Esophagus muscularis mucosa (tissue), 3 donors: Measurements from ENCODE around the gene DENND1B.

ENCODE experiments used
- CTCF ChIP-seq, 3 experiments: fragments of 200-600 bp in 2 of 3; fragments of 450-650 bp in 1 of 3; sonication (generic) in 2 of 3; IDR thresholded peaks; one replicate each; pipeline ENCODE4 v1.5.1; 2017 to 2019; ENCODE audit warnings: antibody characterized with exemption in 3 of 3, mild to moderate bottlenecking in 2 of 3, moderate library complexity in 1 of 3
- POLR2A ChIP-seq: fragments of 450-650 bp; IDR thresholded peaks from one replicate; pipeline ENCODE4 v1.6.1; 2017; ENCODE audit warnings: antibody characterized with exemption, moderate library complexity, mild to moderate bottlenecking, low read depth

- TF ChIP-seq POLR2A (no peak), CTCF (IDR thresholded peaks at IDR 0.05) (no peak)
These were observed 12.0 kb downstream of the DENND1B start for GRCh38 chr1:197763307-197763706.
